Measurements from ENCODE around the gene MPRIP. TPM values are rescaled to one million over a fixed set of nuclear protein-coding genes. Genes with fewer than 3 reads are reported as not detected.
A peak's percentile ranks its signal among the peaks of the same experiment; 100 is the strongest.

Gene MPRIP
- total and polyA plus RNA-seq, 2 of the 13 experiments (the other 11 are each of a cell fraction or from before 2014, with no cell fraction given): 50.2 to 52.4 TPM

DNA sequence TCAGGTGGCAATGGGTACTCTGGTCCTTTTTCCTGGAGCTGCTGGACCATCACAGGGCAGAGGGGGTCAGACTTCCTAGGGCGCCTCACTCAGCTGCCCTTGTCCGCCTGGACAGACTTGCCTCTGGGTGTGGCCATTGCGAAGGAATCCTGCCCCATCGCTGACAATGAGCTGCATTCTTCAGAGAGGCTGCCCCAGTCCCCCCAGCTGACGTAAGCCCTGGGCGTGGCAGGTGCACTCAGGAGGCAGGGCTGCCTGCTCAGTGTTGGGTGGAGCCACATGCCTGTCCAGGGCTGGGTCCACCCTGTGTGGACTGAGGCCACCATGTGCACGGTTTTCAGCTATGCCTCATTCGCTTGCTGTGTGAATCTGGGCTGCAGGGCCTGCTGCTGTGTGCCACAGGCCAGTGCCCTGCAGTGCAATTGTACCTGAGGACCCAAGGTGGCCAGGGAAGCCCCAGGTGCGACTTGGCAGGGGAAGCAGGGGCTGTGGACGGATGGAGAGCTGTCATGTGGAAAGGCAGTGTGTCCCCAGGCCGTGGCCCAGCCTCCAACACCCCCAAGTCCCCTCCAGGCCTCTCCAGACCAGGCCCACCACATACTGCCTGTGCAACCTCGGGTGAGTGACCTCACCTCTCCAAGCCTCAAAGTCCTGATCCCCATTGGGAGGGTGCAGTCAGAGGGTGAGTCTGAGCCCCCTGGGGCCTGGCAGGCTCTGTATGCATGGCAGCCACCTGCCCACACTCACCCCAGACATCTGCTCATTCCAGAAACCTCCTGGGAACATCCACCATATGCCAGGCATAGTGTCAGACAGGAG lies 14.0 kb upstream of the MPRIP start (continued):
- TF ChIP-seq ZNF782 (CRISPR knock-in tag; IDR thresholded peaks at IDR 0.05; ENCODE audit: borderline replicate concordance) (peak; percentile 97; the same call in 1 of the 2 replicates), PHF5A (CRISPR knock-in tag; IDR thresholded peaks at IDR 0.05; ENCODE audit: low read depth, unreplicated experiment) (no peak), HMGA1 (CRISPR knock-in tag; conservative IDR thresholded peaks at IDR 0.05) (no peak), DR1 (CRISPR knock-in tag; IDR thresholded peaks at IDR 0.05) (no peak), IRF2 (CRISPR knock-in tag; IDR thresholded peaks at IDR 0.05) (peak; percentile 17; the same call in 1 of the 2 replicates), HHEX (CRISPR knock-in tag; IDR thresholded peaks at IDR 0.05) (no peak), MIER3 (CRISPR knock-in tag; IDR thresholded peaks at IDR 0.05; ENCODE audit: borderline replicate concordance) (peak; percentile 56; the same call in 1 of the 2 replicates), IKZF1 (IDR thresholded peaks at IDR 0.05) (no peak), PHF8 (CRISPR knock-in tag; IDR thresholded peaks at IDR 0.05) (peak; percentile 43; the same call in 1 of the 2 replicates), ZNF274 (CRISPR knock-in tag; IDR thresholded peaks at IDR 0.05) (peak; percentile 59; the same call in 1 of the 2 replicates), HOXA3 (CRISPR knock-in tag; IDR thresholded peaks at IDR 0.05) (peak; percentile 75; the same call in 1 of the 2 replicates), HOXA5 (CRISPR knock-in tag; IDR thresholded peaks at IDR 0.05) (0 out of 2 replicates have a peak, but pooled peaks have one; percentile 28), PAX8 (CRISPR knock-in tag; IDR thresholded peaks at IDR 0.05; ENCODE audit: borderline replicate concordance) (no peak), ZSCAN21 (CRISPR knock-in tag; IDR thresholded peaks at IDR 0.05; ENCODE audit: borderline replicate concordance) (peak; percentile 40; the same call in 1 of the 2 replicates), TEAD3 (CRISPR knock-in tag; optimal IDR thresholded peaks at IDR 0.05; ENCODE audit: borderline replicate concordance) (peak; percentile 97), MED13 (CRISPR knock-in tag; IDR thresholded peaks at IDR 0.05) (no peak), ZMAT3 (CRISPR knock-in tag; conservative IDR thresholded peaks at IDR 0.05) (peak; percentile 26; the same call in 1 of the 2 replicates), XBP1 (CRISPR knock-in tag; IDR thresholded peaks at IDR 0.05) (no peak), KLF12 (CRISPR knock-in tag; IDR thresholded peaks at IDR 0.05; ENCODE audit: borderline replicate concordance) (peak; percentile 91), ZNF577 (CRISPR knock-in tag; IDR thresholded peaks at IDR 0.05; ENCODE audit: borderline replicate concordance, low read depth) (no peak), MED1 (CRISPR knock-in tag; IDR thresholded peaks at IDR 0.05) (peak; percentile 69), KDM6A (CRISPR knock-in tag; IDR thresholded peaks at IDR 0.05; ENCODE audit: low read depth) (peak; percentile 51; the same call in 1 of the 2 replicates)
- TF ChIP-seq, protein P1, sequence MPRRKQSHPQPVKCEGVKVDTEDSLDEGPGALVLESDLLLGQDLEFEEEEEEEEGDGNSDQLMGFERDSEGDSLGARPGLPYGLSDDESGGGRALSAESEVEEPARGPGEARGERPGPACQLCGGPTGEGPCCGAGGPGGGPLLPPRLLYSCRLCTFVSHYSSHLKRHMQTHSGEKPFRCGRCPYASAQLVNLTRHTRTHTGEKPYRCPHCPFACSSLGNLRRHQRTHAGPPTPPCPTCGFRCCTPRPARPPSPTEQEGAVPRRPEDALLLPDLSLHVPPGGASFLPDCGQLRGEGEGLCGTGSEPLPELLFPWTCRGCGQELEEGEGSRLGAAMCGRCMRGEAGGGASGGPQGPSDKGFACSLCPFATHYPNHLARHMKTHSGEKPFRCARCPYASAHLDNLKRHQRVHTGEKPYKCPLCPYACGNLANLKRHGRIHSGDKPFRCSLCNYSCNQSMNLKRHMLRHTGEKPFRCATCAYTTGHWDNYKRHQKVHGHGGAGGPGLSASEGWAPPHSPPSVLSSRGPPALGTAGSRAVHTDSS (CRISPR knock-in tag; conservative IDR thresholded peaks at IDR 0.05): no peak
- TF ChIP-seq, protein P2, sequence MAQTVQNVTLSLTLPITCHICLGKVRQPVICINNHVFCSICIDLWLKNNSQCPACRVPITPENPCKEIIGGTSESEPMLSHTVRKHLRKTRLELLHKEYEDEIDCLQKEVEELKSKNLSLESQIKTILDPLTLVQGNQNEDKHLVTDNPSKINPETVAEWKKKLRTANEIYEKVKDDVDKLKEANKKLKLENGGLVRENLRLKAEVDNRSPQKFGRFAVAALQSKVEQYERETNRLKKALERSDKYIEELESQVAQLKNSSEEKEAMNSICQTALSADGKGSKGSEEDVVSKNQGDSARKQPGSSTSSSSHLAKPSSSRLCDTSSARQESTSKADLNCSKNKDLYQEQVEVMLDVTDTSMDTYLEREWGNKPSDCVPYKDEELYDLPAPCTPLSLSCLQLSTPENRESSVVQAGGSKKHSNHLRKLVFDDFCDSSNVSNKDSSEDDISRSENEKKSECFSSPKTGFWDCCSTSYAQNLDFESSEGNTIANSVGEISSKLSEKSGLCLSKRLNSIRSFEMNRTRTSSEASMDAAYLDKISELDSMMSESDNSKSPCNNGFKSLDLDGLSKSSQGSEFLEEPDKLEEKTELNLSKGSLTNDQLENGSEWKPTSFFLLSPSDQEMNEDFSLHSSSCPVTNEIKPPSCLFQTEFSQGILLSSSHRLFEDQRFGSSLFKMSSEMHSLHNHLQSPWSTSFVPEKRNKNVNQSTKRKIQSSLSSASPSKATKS (CRISPR knock-in tag; IDR thresholded peaks at IDR 0.05): no peak
- TF ChIP-seq, protein P3, sequence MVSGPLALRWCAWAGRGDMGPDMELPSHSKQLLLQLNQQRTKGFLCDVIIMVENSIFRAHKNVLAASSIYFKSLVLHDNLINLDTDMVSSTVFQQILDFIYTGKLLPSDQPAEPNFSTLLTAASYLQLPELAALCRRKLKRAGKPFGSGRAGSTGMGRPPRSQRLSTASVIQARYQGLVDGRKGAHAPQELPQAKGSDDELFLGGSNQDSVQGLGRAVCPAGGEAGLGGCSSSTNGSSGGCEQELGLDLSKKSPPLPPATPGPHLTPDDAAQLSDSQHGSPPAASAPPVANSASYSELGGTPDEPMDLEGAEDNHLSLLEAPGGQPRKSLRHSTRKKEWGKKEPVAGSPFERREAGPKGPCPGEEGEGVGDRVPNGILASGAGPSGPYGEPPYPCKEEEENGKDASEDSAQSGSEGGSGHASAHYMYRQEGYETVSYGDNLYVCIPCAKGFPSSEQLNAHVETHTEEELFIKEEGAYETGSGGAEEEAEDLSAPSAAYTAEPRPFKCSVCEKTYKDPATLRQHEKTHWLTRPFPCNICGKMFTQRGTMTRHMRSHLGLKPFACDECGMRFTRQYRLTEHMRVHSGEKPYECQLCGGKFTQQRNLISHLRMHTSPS (CRISPR knock-in tag; IDR thresholded peaks at IDR 0.05; ENCODE audit: low read depth): peak; percentile 89
